ENCODE results near the gene GADL1.

The GADL1 gene

GRCh38 chr3:30878862-30879261 lies 15.6 kb downstream of the GADL1 start:
- no peak for DNase-seq (ENCODE audit: low read depth in 2 of 3, low spot score in 2 of 3)

GRCh38 chr3:30875505-30875904 lies 19.0 kb downstream of the GADL1 start:
- no peak for DNase-seq (ENCODE audit: low read depth in 2 of 3, low spot score in 2 of 3)

- DNase-seq (ENCODE audit: low read depth in 2 of 3, low spot score in 2 of 3), result no peak
These were observed 20.8 kb downstream of the GADL1 start for GRCh38 chr3:30873671-30874070.

GRCh38 chr3:30872879-30873278 lies 21.6 kb downstream of the GADL1 start:
- DNase-seq (ENCODE audit: low read depth in 2 of 3, low spot score in 2 of 3), result no peak

- DNase-seq (ENCODE audit: low read depth in 2 of 3, low spot score in 2 of 3), result no peak
These were observed 22.7 kb downstream of the GADL1 start for GRCh38 chr3:30871720-30872119.

GRCh38 chr3:30864836-30865235 lies 29.6 kb downstream of the GADL1 start:
- no peak for DNase-seq (ENCODE audit: low read depth in 2 of 3, low spot score in 2 of 3)

GRCh38 chr3:30864132-30864531 lies 30.3 kb downstream of the GADL1 start:
- no peak for DNase-seq (ENCODE audit: low read depth in 2 of 3, low spot score in 2 of 3)

- DNase-seq (ENCODE audit: low read depth in 2 of 3, low spot score in 2 of 3), result no peak
These were observed 32.5 kb downstream of the GADL1 start for GRCh38 chr3:30862004-30862403.

GRCh38 chr3:30858894-30859389 lies 35.5 kb downstream of the GADL1 start:
- no peak for DNase-seq (ENCODE audit: low read depth in 2 of 3, low spot score in 2 of 3)

GRCh38 chr3:30855400-30856292 lies 38.8 kb downstream of the GADL1 start:
- DNase-seq (ENCODE audit: low read depth in 2 of 3, low spot score in 2 of 3), result no peak

GRCh38 chr3:30852833-30853232 lies 41.6 kb downstream of the GADL1 start:
- no peak for DNase-seq (ENCODE audit: low read depth in 2 of 3, low spot score in 2 of 3)

GRCh38 chr3:30848087-30848779 lies 46.2 kb downstream of the GADL1 start:
- no peak for DNase-seq (ENCODE audit: low read depth in 2 of 3, low spot score in 2 of 3)

- DNase-seq (ENCODE audit: low read depth in 2 of 3, low spot score in 2 of 3), result no peak
These were observed 46.9 kb downstream of the GADL1 start for GRCh38 chr3:30847592-30847991.

- no peak for DNase-seq (ENCODE audit: low read depth in 2 of 3, low spot score in 2 of 3)
These were observed 48.9 kb downstream of the GADL1 start for GRCh38 chr3:30845606-30846005.

GRCh38 chr3:30843877-30844276 lies 50.6 kb downstream of the GADL1 start:
- no peak for DNase-seq (ENCODE audit: low read depth in 2 of 3, low spot score in 2 of 3)

- no peak for DNase-seq (ENCODE audit: low read depth in 2 of 3, low spot score in 2 of 3)
These were observed 58.3 kb downstream of the GADL1 start for GRCh38 chr3:30836141-30836540.

- no peak for DNase-seq (ENCODE audit: low read depth in 2 of 3, low spot score in 2 of 3)
These were observed 58.8 kb downstream of the GADL1 start for GRCh38 chr3:30835667-30836066.

- no peak for DNase-seq (ENCODE audit: low read depth in 2 of 3, low spot score in 2 of 3)
These were observed 61.4 kb downstream of the GADL1 start for GRCh38 chr3:30832961-30833575.

GRCh38 chr3:30827080-30827479 lies 67.4 kb downstream of the GADL1 start:
- DNase-seq (ENCODE audit: low read depth in 2 of 3, low spot score in 2 of 3), result no peak

- DNase-seq (ENCODE audit: low read depth in 2 of 3, low spot score in 2 of 3), result no peak
These were observed 67.9 kb downstream of the GADL1 start for GRCh38 chr3:30826531-30826942.

- DNase-seq (ENCODE audit: low read depth in 2 of 3, low spot score in 2 of 3), result no peak
These were observed 75.2 kb downstream of the GADL1 start for GRCh38 chr3:30819067-30819798.
